Neural cell (in vitro differentiated cells): ENCODE data around the gene PACC1. TPM values are rescaled to one million over a fixed set of nuclear protein-coding genes. Genes with fewer than 3 reads are reported as not detected.
A peak's percentile ranks its signal among the peaks of the same experiment; 100 is the strongest.

Experiments
- H2AFZ ChIP-seq: fragments of 200-600, 300-800 bp; sonication (generic), shearing (Covaris generic); 2 replicates; pipeline ENCODE4 v1.6.0; 2014; ENCODE audit warnings: low read depth, mild to moderate bottlenecking, antibody characterized with exemption, low read length, moderate library complexity
- H3F3A ChIP-seq: fragments of 200-600 bp; shearing (Covaris generic); 2 replicates; pipeline ENCODE4 v1.6.1; 2016; ENCODE audit warnings: mild to moderate bottlenecking, moderate library complexity, mixed read lengths, antibody characterized with exemption, low read length; ENCODE audit not compliant: insufficient read depth, poor library complexity, severe bottlenecking
- H3K27ac ChIP-seq: fragments of 200-600, 300-800 bp; sonication (generic), shearing (Covaris generic); 2 replicates; pipeline ENCODE4 v1.5.1; 2014; ENCODE audit warnings: mild to moderate bottlenecking, low read length, moderate library complexity
- H3K27me3 ChIP-seq: fragments of 300-800, 200-600 bp; sonication (generic), shearing (Covaris generic); 2 replicates; pipeline ENCODE4 v1.6.0; 2014; ENCODE audit warnings: mild to moderate bottlenecking, low read depth, low read length, moderate library complexity; ENCODE audit not compliant: insufficient read depth
- H3K36me3 ChIP-seq: fragments of 300-800, 200-600 bp; sonication (generic), shearing (Covaris generic); 2 replicates; pipeline ENCODE4 v1.5.1; 2014; ENCODE audit warnings: mild to moderate bottlenecking, antibody characterized with exemption, low read length, moderate library complexity; ENCODE audit not compliant: insufficient read depth
- H3K4me2 ChIP-seq: fragments of 300-800, 200-600 bp; sonication (generic), shearing (Covaris generic); 2 replicates; pipeline ENCODE4 v1.6.0; 2014; ENCODE audit warnings: mild to moderate bottlenecking, low read length
- H3K4me3 ChIP-seq: fragments of 300-800, 200-600 bp; sonication (generic), shearing (Covaris generic); 2 replicates; pipeline ENCODE4 v1.5.1; 2014; ENCODE audit warnings: mild to moderate bottlenecking, low read length, moderate library complexity
- H3K79me2 ChIP-seq: fragments of 200-600 bp; shearing (Covaris generic); replicated peaks from 2 replicates; pipeline ENCODE4 v1.6.0; 2014; ENCODE audit warnings: mild to moderate bottlenecking, low read length, moderate library complexity; ENCODE audit not compliant: insufficient read depth
- H3K9ac ChIP-seq: fragments of 300-800, 200-600 bp; sonication (generic), shearing (Covaris generic); 2 replicates; pipeline ENCODE4 v1.6.1; 2016; ENCODE audit warnings: mild to moderate bottlenecking, low read length, mixed read lengths
- H3K9me2 ChIP-seq: fragments of 200-600 bp; shearing (Covaris generic); 2 replicates; pipeline ENCODE4 v1.6.1; 2016; ENCODE audit warnings: mild to moderate bottlenecking, low read length, mixed read lengths; ENCODE audit not compliant: insufficient read depth
- H3K9me3 ChIP-seq: fragments of 200-600, 300-800 bp; sonication (generic), shearing (Covaris generic); 2 replicates; pipeline ENCODE4 v1.6.1; 2016; ENCODE audit warnings: mild to moderate bottlenecking, mixed run types, low read length, moderate library complexity, mixed read lengths
- H4K20me1 ChIP-seq: fragments of 200-600 bp; shearing (Covaris generic); 2 replicates; pipeline ENCODE4 v1.6.1; 2016; ENCODE audit warnings: mild to moderate bottlenecking, mixed run types; ENCODE audit not compliant: insufficient read depth
- CTCF ChIP-seq: fragments of 450-650 bp; IDR thresholded peaks from 2 replicates; pipeline ENCODE4 v1.5.1; 2014; ENCODE audit warnings: antibody characterized with exemption, mild to moderate bottlenecking, moderate library complexity; ENCODE audit not compliant: poor library complexity, severe bottlenecking
- EP300 ChIP-seq: fragments of 450-650 bp; conservative IDR thresholded peaks from 2 replicates; pipeline ENCODE4 v1.6.1; 2014; ENCODE audit warnings: antibody characterized with exemption, mild to moderate bottlenecking, moderate library complexity; ENCODE audit not compliant: poor library complexity, severe bottlenecking
- EZH2 ChIP-seq: fragments of 200-600, 300-800 bp; shearing (Covaris generic), sonication (generic); IDR thresholded peaks from 2 replicates; pipeline ENCODE4 v1.6.1; 2014; ENCODE audit warnings: antibody characterized with exemption, low read length, borderline replicate concordance, mild to moderate bottlenecking; ENCODE audit not compliant: insufficient read depth, poor library complexity, severe bottlenecking
- MXI1 ChIP-seq: fragments of 450-650 bp; conservative IDR thresholded peaks from 2 replicates; pipeline ENCODE4 v1.6.1; 2014; ENCODE audit warnings: antibody characterized with exemption, mild to moderate bottlenecking; ENCODE audit not compliant: poor library complexity, severe bottlenecking
- POLR2AphosphoS5 ChIP-seq: IDR thresholded peaks from 2 replicates; pipeline ENCODE4 v1.6.1; 2012
- RAD21 ChIP-seq: fragments of 450-650 bp; conservative IDR thresholded peaks from 2 replicates; pipeline ENCODE4 v1.6.1; 2014; ENCODE audit warnings: antibody characterized with exemption, mild to moderate bottlenecking, moderate library complexity
- REST ChIP-seq: IDR thresholded peaks from 2 replicates; pipeline ENCODE4 v1.6.1; 2012; ENCODE audit warnings: borderline replicate concordance
- SMC3 ChIP-seq: fragments of 450-650 bp; conservative IDR thresholded peaks from 2 replicates; pipeline ENCODE4 v1.6.1; 2014; ENCODE audit warnings: antibody characterized with exemption, mild to moderate bottlenecking, moderate library complexity; ENCODE audit not compliant: poor library complexity
- TAF1 ChIP-seq: IDR thresholded peaks from 2 replicates; pipeline ENCODE4 v1.6.1; 2012; ENCODE audit warnings: low read depth
- polyA plus RNA-seq: library from polyadenylated mRNA; depleted of rRNA; stranded (reverse); fragments of >200 nt; gene quantifications from 2 replicates; pipeline ENCODE4 v1.2.3, GENCODE V29; 2014

The PACC1 gene
- polyA plus RNA-seq, 1 donor from 2014 or later: 33.3 TPM

DNA sequence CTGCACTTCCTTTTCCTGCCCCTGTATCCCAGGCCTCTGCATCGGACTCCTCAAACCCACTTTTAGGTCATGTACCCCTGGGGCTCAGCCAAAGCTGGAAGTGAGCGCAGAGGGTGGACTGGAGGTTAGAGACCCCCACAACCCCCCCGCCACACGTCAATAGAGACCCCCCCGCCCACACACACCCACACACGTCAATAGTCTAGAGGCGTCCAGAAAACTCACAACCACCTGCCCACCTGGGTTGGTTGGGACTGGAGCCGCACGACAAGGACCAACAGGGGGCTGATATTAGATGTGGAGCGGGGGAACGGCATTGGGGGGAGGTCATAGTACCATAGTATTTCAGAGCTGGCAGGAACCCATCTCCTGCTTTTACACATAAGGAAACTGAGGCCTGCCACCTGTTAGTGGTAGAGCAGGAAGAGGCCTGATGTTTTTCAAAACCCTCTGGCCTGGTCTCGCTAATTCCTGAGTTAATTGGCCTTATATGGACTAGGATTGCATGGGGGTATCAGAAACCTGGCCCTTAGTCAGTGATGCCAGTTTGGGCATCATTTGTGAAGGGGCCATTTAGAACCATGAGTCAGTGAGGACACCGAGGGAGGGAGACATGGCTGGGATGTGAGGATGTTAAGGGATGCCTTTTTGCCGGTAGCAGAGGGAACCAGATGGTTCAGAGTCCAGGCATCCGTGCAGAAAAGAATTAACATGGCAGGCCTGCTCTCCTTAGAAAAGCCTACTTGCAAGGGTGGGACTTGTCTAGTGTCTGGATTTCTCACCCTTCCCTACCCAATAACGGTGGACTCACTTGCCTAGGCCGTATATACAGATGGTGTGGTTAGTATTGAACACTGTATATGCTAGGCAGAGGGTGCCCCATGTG lies 19.1 kb upstream of the PACC1 start:
- Histone ChIP-seq H3F3A (no peaks in the 10 kb centered on the region), H3K27ac (no peak overlapping the region), H3K27me3 (peaks cover 6% of the 10 kb centered on the region), H3K9ac (no peak overlapping the region), H3K9me2 (no peaks in the 10 kb centered on the region), H3K4me2 (no peak overlapping the region), H3K36me3 (no peaks in the 10 kb centered on the region), H3K9me3 (no peaks in the 10 kb centered on the region), H2AFZ (no peak overlapping the region), H3K79me2 (no peaks in the 10 kb centered on the region), H3K4me3 (peak overlapping the region; percentile 56), H4K20me1 (no peaks in the 10 kb centered on the region)
- TF ChIP-seq RAD21: no peak
- TF ChIP-seq EZH2: no peak
- TF ChIP-seq TAF1: no peak

GRCh38 chr1:212432661-212433576 lies 18.2 kb upstream of the PACC1 start, which contains the start of gene NENF:
Gene NENF (plus strand): TSS chr1:212432920. CDS start chr1:212432944, 24 bp downstream.
- H3K79me2 ChIP-seq: no peaks in the 10 kb centered on the region
- no peak within 1 kb of the TSS for H2AFZ ChIP-seq
- no peak for TF ChIP-seq EP300
- TF ChIP-seq RAD21: no peak
- TF ChIP-seq CTCF: no peak
- TF ChIP-seq MXI1: no peak
- no peak for TF ChIP-seq EZH2
- TF ChIP-seq REST: no peak
- no peak for TF ChIP-seq TAF1
- no peak for TF ChIP-seq SMC3
- no peak for TF ChIP-seq POLR2AphosphoS5

More at GRCh38 chr1:212432661-212433576, 18.2 kb upstream of the PACC1 start, which contains the start of gene NENF:
- Histone ChIP-seq H4K20me1 (no peaks in the 10 kb centered on the region), H3K36me3 (no peaks in the 10 kb centered on the region), H3K9me2 (no peaks in the 10 kb centered on the region), H3K27me3 (peaks cover 6% of the 10 kb centered on the region), H3F3A (no peaks in the 10 kb centered on the region), H3K4me3 (peak within 1 kb of the TSS; percentile 58), H3K4me2 (no peak within 1 kb of the TSS), H3K27ac (no peak within 1 kb of the TSS), H3K9ac (peak within 1 kb of the TSS; percentile 44), H3K9me3 (no peaks in the 10 kb centered on the region)
